HG03064 (cell line): ENCODE measurements around the gene DMXL2.
"Not testable (repeated sequence)": the region's sequence is repeated elsewhere in the genome, so short reads cannot be mapped to it uniquely, and the experiment has no call there.

Experiments
- ATAC-seq: cut with Tn5 transposase; IDR thresholded peaks from one replicate; pipeline ENCODE4 v1.9.1; 2021; ENCODE audit warnings: low read depth; ENCODE audit not compliant: unreplicated experiment

Gene DMXL2

GRCh38 chr15:51622604-51623370 lies at the start of gene DMXL2:
DMXL2 (minus strand) TSS chr15:51622771; CDS start chr15:51622545, 226 bp downstream.
- ATAC-seq = peak; percentile 33

- no peak for ATAC-seq
Measured at GRCh38 chr15:51672155-51672687, 49.6 kb upstream of the DMXL2 start.

- ATAC-seq = no peak
Measured at GRCh38 chr15:51669381-51669780, 46.8 kb upstream of the DMXL2 start.

- no peak for ATAC-seq
Measured at GRCh38 chr15:51668446-51668845, 45.9 kb upstream of the DMXL2 start.

GRCh38 chr15:51667478-51667877 lies 44.9 kb upstream of the DMXL2 start:
- no peak for ATAC-seq

GRCh38 chr15:51661072-51661471 lies 38.5 kb upstream of the DMXL2 start:
- ATAC-seq = no peak

GRCh38 chr15:51658664-51659063 lies 36.1 kb upstream of the DMXL2 start:
- ATAC-seq = no peak

- not testable (repeated sequence) for ATAC-seq
Measured at GRCh38 chr15:51655401-51656057, 33.0 kb upstream of the DMXL2 start.

GRCh38 chr15:51652084-51652668 lies 29.6 kb upstream of the DMXL2 start:
- no peak for ATAC-seq

GRCh38 chr15:51649659-51650521 lies 27.3 kb upstream of the DMXL2 start:
- ATAC-seq = no peak

- not testable (repeated sequence) for ATAC-seq
Measured at GRCh38 chr15:51648643-51649042, 26.1 kb upstream of the DMXL2 start.

- not testable (repeated sequence) for ATAC-seq
Measured at GRCh38 chr15:51648101-51648500, 25.5 kb upstream of the DMXL2 start.

- no peak for ATAC-seq
Measured at GRCh38 chr15:51647128-51647562, 24.6 kb upstream of the DMXL2 start.

- no peak for ATAC-seq
Measured at GRCh38 chr15:51642696-51643095, 20.1 kb upstream of the DMXL2 start.

- ATAC-seq = no peak
Measured at GRCh38 chr15:51641490-51642130, 19.0 kb upstream of the DMXL2 start.

GRCh38 chr15:51634591-51635198 lies 12.1 kb upstream of the DMXL2 start:
- ATAC-seq = no peak

- ATAC-seq = no peak
Measured at GRCh38 chr15:51629612-51630011, 7.0 kb upstream of the DMXL2 start.

- no peak for ATAC-seq
Measured at GRCh38 chr15:51625236-51625635, 2.7 kb upstream of the DMXL2 start.

GRCh38 chr15:51624022-51624421 lies 1.5 kb upstream of the DMXL2 start:
- no peak for ATAC-seq
